ENCODE data around the gene WDR41. TPM values are rescaled to one million over a fixed set of nuclear protein-coding genes. Genes with fewer than 3 reads are reported as not detected.

Gene WDR41
- total RNA-seq, 1 experiment from 2014 or later: 43.6 TPM

DNA sequence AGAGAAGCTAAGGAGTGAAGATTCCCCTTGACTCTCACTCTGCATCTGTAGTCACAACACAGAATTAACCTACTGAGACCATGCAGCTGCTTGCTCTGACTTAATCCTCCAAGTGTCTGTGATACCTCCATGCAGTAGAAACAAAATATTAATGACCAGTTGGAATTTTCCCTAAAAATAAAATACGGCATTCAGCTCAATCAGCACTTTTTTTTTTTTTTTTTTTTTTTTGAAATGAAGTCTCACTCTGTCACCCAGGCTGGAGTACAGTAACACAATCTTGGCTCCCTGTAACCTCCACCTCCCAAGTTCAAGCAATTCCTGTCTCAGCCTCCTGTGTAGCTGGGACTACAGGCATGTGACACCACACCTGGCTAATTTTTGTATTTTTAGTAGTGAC, 48.4 kb downstream of the WDR41 start:
- H3K4me1 Mint-ChIP-seq: no peaks in the 10 kb centered on the region
- Histone ChIP-seq H3K23ac (ENCODE audit: insufficient read length, low read depth, low read length) (no peak overlapping the region), H4K20me1 (ENCODE audit: control insufficient read depth, insufficient read depth, insufficient read length) (no peaks in the 10 kb centered on the region), H2BK120ac (ENCODE audit: low read depth, low read length, poor library complexity, severe bottlenecking) (no peak overlapping the region), H2BK5ac (ENCODE audit: insufficient read length, low read length) (no peak overlapping the region), H3K23me2 (ENCODE audit: insufficient read length, low read depth, low read length, poor library complexity, severe bottlenecking) (no peaks in the 10 kb centered on the region), H3K14ac (ENCODE audit: insufficient read depth, low read length) (no peak overlapping the region), H3K4ac (ENCODE audit: low read depth, low read length) (no peak overlapping the region), H2BK12ac (ENCODE audit: insufficient read length, low read depth, low read length) (no peak overlapping the region), H2BK20ac (ENCODE audit: low read depth, low read length, poor library complexity, severe bottlenecking) (no peak overlapping the region), H3K27me3 (ENCODE audit: insufficient read depth, low read length) (no peaks in the 10 kb centered on the region), H2BK15ac (ENCODE audit: low read depth, low read length) (no peak overlapping the region), H3T11ph (ENCODE audit: low read length) (no peak overlapping the region), H3K18ac (ENCODE audit: insufficient read length, low read depth, low read length) (no peak overlapping the region), H3K4me2 (ENCODE audit: insufficient read depth, insufficient read length, low read length) (no peak overlapping the region), H4K8ac (replicated peaks; ENCODE audit: insufficient read length, low read depth, low read length) (no peak overlapping the region), H3K79me2 (ENCODE audit: insufficient read depth, low read length) (no peaks in the 10 kb centered on the region), H3K4me1 (ENCODE audit: insufficient read depth, low read length) (no peaks in the 10 kb centered on the region), H3K56ac (ENCODE audit: insufficient read length, low read depth, low read length) (no peak overlapping the region), H3K9ac (ENCODE audit: extremely low read depth, insufficient read length, low read length) (no peak overlapping the region), H3K9me3 (ENCODE audit: control insufficient read depth, low read depth, low read length) (no peaks in the 10 kb centered on the region), H2AFZ (ENCODE audit: low read length) (no peak overlapping the region), H2AK5ac (ENCODE audit: insufficient read length, low read length) (no peak overlapping the region), H3K27ac (ENCODE audit: insufficient read length, low read depth, low read length) (no peak overlapping the region), H3K79me1 (ENCODE audit: insufficient read depth, low read depth, low read length, poor library complexity, severe bottlenecking) (no peaks in the 10 kb centered on the region), H4K91ac (ENCODE audit: insufficient read length, low read depth, low read length) (no peak overlapping the region), H4K5ac (ENCODE audit: insufficient read length, low read depth, low read length) (no peak overlapping the region)
- H3K27me3 Mint-ChIP-seq (ENCODE audit: low read depth): no peaks in the 10 kb centered on the region
- TF ChIP-seq, protein P1, sequence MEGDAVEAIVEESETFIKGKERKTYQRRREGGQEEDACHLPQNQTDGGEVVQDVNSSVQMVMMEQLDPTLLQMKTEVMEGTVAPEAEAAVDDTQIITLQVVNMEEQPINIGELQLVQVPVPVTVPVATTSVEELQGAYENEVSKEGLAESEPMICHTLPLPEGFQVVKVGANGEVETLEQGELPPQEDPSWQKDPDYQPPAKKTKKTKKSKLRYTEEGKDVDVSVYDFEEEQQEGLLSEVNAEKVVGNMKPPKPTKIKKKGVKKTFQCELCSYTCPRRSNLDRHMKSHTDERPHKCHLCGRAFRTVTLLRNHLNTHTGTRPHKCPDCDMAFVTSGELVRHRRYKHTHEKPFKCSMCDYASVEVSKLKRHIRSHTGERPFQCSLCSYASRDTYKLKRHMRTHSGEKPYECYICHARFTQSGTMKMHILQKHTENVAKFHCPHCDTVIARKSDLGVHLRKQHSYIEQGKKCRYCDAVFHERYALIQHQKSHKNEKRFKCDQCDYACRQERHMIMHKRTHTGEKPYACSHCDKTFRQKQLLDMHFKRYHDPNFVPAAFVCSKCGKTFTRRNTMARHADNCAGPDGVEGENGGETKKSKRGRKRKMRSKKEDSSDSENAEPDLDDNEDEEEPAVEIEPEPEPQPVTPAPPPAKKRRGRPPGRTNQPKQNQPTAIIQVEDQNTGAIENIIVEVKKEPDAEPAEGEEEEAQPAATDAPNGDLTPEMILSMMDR (conservative IDR thresholded peaks at IDR 0.05): no peak
- peaks cover 12 to 29% (median 22%) of the 10 kb centered on the region in 3 experiments; a peak in 6 of 7 replicates for H3K36me3 Mint-ChIP-seq (ENCODE audit: insufficient read depth in 1 of 3, low read depth in 3 of 3)
- H3K4me3 Mint-ChIP-seq: no peak overlapping the region
- WGBS (ENCODE audit: extremely low coverage, insufficient read length, low lambda C conversion rate): no CpG with 5 or more reads among the region's 1 CpG
- 0 out of 5 replicates have a peak, but pooled peaks cover 0 to 2% of the 10 kb centered on the region in 2 experiments for H3K9me3 Mint-ChIP-seq
- H3K27ac Mint-ChIP-seq: no peak overlapping the region; a peak in 1 of 7 replicates
- no peak for DNase-seq
